PC-9 (cell line): ENCODE measurements around the gene LMAN2.

Source experiments
- EZH2 ChIP-seq: fragments of 200-600 bp; sonication (generic); IDR thresholded peaks from 2 replicates; pipeline ENCODE4 v1.8.0; 2017; ENCODE audit warnings: antibody characterized with exemption, low read depth
- TF ChIP-seq, protein P1 (sequence below): fragments of 200-600 bp; sonication (generic); conservative IDR thresholded peaks from 2 replicates; pipeline ENCODE4 v1.6.1; 2017; ENCODE audit warnings: mixed run types, antibody characterized with exemption, mild to moderate bottlenecking, moderate library complexity

DNA sequence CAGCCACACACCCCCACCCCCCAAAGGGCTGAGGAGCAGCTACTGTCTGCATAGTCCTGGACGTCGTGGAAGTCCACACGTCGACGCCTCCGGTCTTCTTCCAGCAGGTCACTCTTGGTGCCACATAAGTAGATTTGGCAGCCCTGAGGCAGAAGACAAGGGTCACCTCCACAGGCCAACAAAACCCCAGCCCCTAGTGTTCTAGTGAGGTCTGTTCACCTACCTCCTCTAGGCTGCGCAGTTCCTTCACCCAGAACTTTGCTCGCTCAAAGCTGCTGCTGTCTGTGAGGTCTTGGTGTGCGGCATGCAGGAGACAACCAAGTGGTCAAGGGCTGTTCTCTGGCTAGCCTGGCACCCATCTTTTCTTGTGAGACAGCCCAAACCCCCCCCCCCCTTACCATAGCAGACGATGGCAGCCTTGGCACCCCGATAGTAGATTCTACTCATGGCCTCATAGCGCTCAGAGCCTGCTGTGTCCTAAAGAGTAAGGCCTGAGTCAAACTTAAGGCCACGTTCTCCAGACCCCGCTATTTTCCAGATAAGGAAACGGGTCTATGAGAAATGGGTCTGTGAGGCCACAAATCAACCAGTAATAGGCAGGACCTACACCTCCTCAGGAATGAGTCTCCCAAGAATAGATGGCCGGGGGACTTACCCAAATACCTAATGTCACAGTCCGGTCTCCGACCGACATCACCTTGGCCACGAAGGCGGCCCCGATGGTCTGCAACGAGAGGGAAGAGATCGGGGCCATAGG lies 48.9 kb downstream of the LMAN2 start:
- TF ChIP-seq EZH2, result no peak
- TF ChIP-seq, protein P1, sequence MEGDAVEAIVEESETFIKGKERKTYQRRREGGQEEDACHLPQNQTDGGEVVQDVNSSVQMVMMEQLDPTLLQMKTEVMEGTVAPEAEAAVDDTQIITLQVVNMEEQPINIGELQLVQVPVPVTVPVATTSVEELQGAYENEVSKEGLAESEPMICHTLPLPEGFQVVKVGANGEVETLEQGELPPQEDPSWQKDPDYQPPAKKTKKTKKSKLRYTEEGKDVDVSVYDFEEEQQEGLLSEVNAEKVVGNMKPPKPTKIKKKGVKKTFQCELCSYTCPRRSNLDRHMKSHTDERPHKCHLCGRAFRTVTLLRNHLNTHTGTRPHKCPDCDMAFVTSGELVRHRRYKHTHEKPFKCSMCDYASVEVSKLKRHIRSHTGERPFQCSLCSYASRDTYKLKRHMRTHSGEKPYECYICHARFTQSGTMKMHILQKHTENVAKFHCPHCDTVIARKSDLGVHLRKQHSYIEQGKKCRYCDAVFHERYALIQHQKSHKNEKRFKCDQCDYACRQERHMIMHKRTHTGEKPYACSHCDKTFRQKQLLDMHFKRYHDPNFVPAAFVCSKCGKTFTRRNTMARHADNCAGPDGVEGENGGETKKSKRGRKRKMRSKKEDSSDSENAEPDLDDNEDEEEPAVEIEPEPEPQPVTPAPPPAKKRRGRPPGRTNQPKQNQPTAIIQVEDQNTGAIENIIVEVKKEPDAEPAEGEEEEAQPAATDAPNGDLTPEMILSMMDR, result no peak
